Calu3 (cell line): ENCODE measurements around the gene PREX1. TPM values are rescaled to one million over a fixed set of nuclear protein-coding genes. Genes with fewer than 3 reads are reported as not detected.

ENCODE experiments used
- BruUV-seq: library from RNA; stranded (reverse); fragments of 400-500 nt; replicated peaks from 2 replicates; lab custom pipeline; 2021; lab: Mats Ljungman, UMichigan
- CTCF ChIA-PET: fragments of 300-600 bp; sonication (Branson Sonifier 250); formaldehyde crosslinking; loops from one replicate; lab custom pipeline; 2022; ENCODE audit warnings: antibody characterized with exemption; lab: Charles Lee
- DNase-seq: peaks from one replicate; pipeline ENCODE4 v3.0.0; 2022
- H3K27ac Mint-ChIP-seq: one replicate; pipeline ENCODE4 v1.8.0; 2022; ENCODE audit warnings: mixed read lengths; ENCODE audit not compliant: unreplicated experiment
- H3K27me3 Mint-ChIP-seq: one replicate; pipeline ENCODE4 v1.8.0; 2022; ENCODE audit warnings: mixed read lengths; ENCODE audit not compliant: unreplicated experiment
- H3K36me3 Mint-ChIP-seq: one replicate; pipeline ENCODE4 v1.8.0; 2022; ENCODE audit warnings: mild to moderate bottlenecking, moderate library complexity, mixed read lengths; ENCODE audit not compliant: insufficient read depth, unreplicated experiment
- H3K4me1 Mint-ChIP-seq: one replicate; pipeline ENCODE4 v1.8.0; 2022; ENCODE audit warnings: mild to moderate bottlenecking, low read depth, mixed read lengths; ENCODE audit not compliant: unreplicated experiment
- H3K4me3 Mint-ChIP-seq: one replicate; pipeline ENCODE4 v1.8.0; 2022; ENCODE audit warnings: mild to moderate bottlenecking, low read depth, moderate library complexity, mixed read lengths; ENCODE audit not compliant: unreplicated experiment
- H3K9me3 Mint-ChIP-seq: one replicate; pipeline ENCODE4 v1.8.0; 2022; ENCODE audit warnings: low read depth, mixed read lengths; ENCODE audit not compliant: unreplicated experiment
- intact Hi-C: fragments of 100-400 bp; cut with micrococcal nuclease; formaldehyde crosslinking; loops from one replicate; pipeline ENCODE4 v1.10.0; 2022; ENCODE audit not compliant: unreplicated experiment
- total RNA-seq: library from RNA; stranded (reverse); gene quantifications from 2 replicates; pipeline ENCODE4 v1.2.3, GENCODE V29; 2022
- TF ChIP-seq, protein P1 (sequence below): fragments of 200-600 bp; IDR thresholded peaks from one replicate; pipeline ENCODE4 v1.8.0; 2022; ENCODE audit warnings: antibody characterized with exemption; ENCODE audit not compliant: unreplicated experiment

The PREX1 gene
- total RNA-seq, 1 experiment from 2014 or later, result 0.31 TPM

DNA sequence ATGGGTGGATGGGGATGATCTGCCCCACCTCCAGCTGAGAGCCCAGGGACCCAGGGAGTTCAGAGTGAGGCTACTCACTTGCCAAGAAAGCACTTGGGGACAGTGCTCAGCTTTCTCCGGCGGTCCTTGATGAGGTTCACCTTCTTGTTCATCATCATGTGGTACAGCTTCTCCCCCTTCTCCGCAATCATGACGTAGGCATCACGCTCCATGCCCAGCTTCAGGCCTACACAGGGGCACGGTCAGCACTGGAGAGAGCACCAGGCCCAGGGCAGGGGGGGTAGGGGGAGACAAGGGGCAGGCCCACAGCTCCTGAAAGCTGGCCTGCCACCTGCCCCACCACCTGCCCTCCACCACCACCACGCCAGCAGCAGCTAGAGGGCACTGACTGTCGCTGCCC, 139.2 kb downstream of the PREX1 start:
- Mint-ChIP-seq H3K27me3 (peaks cover 59% of the 10 kb centered on the region), H3K9me3 (no peaks in the 10 kb centered on the region), H3K4me3 (no peak overlapping the region), H3K36me3 (no peaks in the 10 kb centered on the region), H3K27ac (no peak overlapping the region), H3K4me1 (peaks cover 15% of the 10 kb centered on the region)
- no TSS peak for BruUV-seq
- intact Hi-C loops, result no loop called here
- CTCF ChIA-PET, result interaction anchor here (0.7 kb wide), 1 partner anchor 18 kb away, joined by 3 read pairs; no protein-coding TSS in a partner anchor
- no peak for DNase-seq
- TF ChIP-seq, protein P1, sequence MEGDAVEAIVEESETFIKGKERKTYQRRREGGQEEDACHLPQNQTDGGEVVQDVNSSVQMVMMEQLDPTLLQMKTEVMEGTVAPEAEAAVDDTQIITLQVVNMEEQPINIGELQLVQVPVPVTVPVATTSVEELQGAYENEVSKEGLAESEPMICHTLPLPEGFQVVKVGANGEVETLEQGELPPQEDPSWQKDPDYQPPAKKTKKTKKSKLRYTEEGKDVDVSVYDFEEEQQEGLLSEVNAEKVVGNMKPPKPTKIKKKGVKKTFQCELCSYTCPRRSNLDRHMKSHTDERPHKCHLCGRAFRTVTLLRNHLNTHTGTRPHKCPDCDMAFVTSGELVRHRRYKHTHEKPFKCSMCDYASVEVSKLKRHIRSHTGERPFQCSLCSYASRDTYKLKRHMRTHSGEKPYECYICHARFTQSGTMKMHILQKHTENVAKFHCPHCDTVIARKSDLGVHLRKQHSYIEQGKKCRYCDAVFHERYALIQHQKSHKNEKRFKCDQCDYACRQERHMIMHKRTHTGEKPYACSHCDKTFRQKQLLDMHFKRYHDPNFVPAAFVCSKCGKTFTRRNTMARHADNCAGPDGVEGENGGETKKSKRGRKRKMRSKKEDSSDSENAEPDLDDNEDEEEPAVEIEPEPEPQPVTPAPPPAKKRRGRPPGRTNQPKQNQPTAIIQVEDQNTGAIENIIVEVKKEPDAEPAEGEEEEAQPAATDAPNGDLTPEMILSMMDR, result no peak

DNA sequence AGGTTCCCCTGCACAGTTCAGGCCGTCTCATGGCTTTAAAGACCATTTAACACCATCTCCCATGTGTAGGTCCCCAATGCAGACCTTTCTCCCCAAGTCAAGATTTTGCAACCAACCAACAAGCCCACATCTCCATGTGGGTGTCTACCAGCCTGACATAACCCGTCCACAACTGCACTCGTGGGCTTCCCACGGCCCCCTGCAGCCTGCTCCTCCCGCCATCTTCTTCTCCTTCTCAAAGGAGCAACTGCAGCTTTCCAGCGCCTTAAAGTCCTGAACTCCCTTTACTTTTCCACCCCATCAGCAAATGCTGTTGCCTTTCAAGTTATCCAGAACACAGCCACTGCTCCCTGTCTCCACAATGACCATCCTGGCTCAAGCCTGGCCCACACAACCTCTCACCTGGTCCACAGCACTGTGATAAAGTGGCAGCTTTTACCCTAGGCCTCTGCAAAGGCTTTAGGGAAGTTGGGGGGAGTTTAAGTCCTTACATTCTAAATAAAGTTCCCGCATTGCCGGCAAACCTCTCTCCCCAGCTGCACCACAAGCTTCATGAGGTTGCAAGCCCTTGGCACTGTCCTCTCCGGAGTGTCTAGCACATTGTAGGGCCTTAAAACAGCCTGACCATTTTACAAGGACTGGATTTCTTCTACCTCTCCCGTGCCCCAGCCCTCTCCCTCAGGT, 140.5 kb downstream of the PREX1 start:
- no peaks in the 10 kb centered on the region for H3K36me3 Mint-ChIP-seq
- BruUV-seq, result no TSS peak
- no peaks in the 10 kb centered on the region for H3K9me3 Mint-ChIP-seq
- H3K27ac Mint-ChIP-seq, result no peak overlapping the region
- peaks cover 59% of the 10 kb centered on the region for H3K27me3 Mint-ChIP-seq
- DNase-seq, result no peak
- peaks cover 15% of the 10 kb centered on the region for H3K4me1 Mint-ChIP-seq
- TF ChIP-seq, protein P1, result no peak
- no peak overlapping the region for H3K4me3 Mint-ChIP-seq
- CTCF ChIA-PET, result interaction anchor here (0.6 to 1.7 kb wide), 2 partner anchors 25 to 797 kb away, joined by 3 to 5 read pairs; no protein-coding TSS in a partner anchor
- intact Hi-C loops, result no loop called here

DNA sequence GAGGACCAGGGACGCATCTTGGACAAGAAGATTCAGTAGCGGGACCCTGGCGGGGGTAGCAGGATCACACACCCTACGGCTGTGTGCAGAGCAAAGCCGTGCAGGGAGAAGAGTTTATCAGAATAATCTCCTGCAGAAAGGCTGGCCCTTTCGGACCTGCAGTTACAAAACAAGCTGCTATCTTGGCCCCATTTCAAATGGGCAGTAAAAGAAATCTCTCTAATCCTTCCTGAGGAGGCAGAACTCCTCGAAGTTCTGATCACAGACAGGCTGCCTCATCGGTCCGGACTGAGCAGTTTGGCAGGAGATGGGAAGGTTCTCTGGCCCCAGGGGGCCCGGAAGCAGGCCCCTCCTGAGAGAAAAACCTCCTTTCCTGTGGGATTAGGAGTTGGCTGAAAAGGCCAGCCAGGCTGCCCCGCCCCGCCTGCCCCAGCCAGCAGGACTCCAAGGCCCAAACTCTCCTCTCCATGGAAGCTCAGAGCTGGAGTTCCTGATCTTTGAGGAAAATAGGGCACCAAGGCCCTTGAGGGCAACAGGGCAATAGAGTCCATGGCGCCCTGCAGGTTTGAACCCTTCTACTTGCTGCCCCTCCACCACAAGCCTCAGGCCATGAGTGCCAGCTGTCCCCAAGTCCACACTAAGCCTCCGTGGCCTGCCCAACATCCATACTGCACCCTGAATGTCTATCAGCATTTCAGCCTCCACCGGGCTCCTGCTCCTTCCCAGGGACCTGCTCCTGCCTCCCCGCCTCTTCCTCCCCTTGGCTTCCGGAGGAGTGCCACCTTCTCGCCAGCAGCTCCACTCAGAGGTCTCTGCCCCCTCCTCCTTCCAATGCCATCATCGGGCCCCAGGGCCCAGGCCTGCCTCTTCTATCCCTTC, 141.3 kb downstream of the PREX1 start:
- intact Hi-C loops, result no loop called here
- H3K9me3 Mint-ChIP-seq, result no peaks in the 10 kb centered on the region
- H3K27ac Mint-ChIP-seq, result no peak overlapping the region
- no peak overlapping the region for H3K4me3 Mint-ChIP-seq
- no peaks in the 10 kb centered on the region for H3K36me3 Mint-ChIP-seq
- no TSS peak for BruUV-seq
- DNase-seq, result no peak
- peaks cover 15% of the 10 kb centered on the region for H3K4me1 Mint-ChIP-seq
- peaks cover 57% of the 10 kb centered on the region for H3K27me3 Mint-ChIP-seq
- TF ChIP-seq, protein P1, result no peak
- CTCF ChIA-PET, result interaction anchor here (1.7 kb wide), 1 partner anchor 25 kb away, joined by 3 read pairs; no protein-coding TSS in a partner anchor

DNA sequence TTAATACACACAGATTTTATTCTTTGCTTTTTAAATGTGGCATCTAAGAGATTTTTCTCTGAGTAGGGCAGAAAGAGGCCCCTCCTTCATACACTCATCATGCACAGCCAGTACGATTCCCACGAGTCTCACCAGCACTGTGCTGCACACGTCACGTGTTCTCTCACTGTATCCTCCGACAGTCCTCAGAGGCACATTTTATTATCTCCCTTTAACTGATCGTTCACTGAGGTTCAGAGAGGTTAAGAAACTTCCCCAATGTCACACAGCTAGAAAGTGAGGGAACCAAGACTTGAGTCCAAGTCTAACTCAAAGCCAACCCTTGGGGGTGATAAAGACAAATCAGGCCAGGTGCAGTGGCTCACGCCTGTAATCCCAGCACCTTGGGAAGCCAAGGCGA, 142.5 kb downstream of the PREX1 start:
- DNase-seq, result no peak
- TF ChIP-seq, protein P1, result no peak
- Mint-ChIP-seq H3K4me3 (no peak overlapping the region), H3K27me3 (peaks cover 46% of the 10 kb centered on the region), H3K27ac (no peak overlapping the region), H3K36me3 (no peaks in the 10 kb centered on the region), H3K9me3 (no peaks in the 10 kb centered on the region), H3K4me1 (peaks cover 7% of the 10 kb centered on the region)
- BruUV-seq, result no TSS peak
- intact Hi-C loops, result no loop called here
- CTCF ChIA-PET, result interaction anchor here (0.6 kb wide), 1 partner anchor 1364 kb away, joined by 5 read pairs; no protein-coding TSS in a partner anchor
